Measurements from ENCODE around the gene AKR1C3. TPM values are rescaled to one million over a fixed set of nuclear protein-coding genes. Genes with fewer than 3 reads are reported as not detected.

AKR1C3 gene
- total and polyA plus RNA-seq, 2 of the 4 experiments (the other 2 are of a cell fraction) = 0.18 to 0.51 TPM

- in situ Hi-C loops (cut with MboI; ENCODE audit: low sequenced_read_pairs) (no loop called here), intact Hi-C loops (cut with micrococcal nuclease) (no loop called here), dilution Hi-C loops (cut with HindIII; ENCODE audit: low sequenced_read_pairs, unreplicated experiment) (no loop called here)
- no peaks in the 10 kb centered on the region for H3K36me3 ChIP-seq (ENCODE audit: control insufficient read depth, insufficient read depth, low read length)
- H3K18ac ChIP-seq (ENCODE audit: low read depth, low read length) = no peak overlapping the region
- ChIA-PET CTCF (no interaction called here), POLR2A (ENCODE audit: unreplicated experiment) (no interaction called here)
- H3K4me2 ChIP-seq (ENCODE audit: low read depth, low read length) = no peak overlapping the region
- H3K27ac ChIP-seq (ENCODE audit: insufficient read depth, low read length) = no peak overlapping the region
- no peak overlapping the region for H2BK5ac ChIP-seq (ENCODE audit: low read depth, low read length, poor library complexity, severe bottlenecking)
- DNase-seq (no peak), ATAC-seq (ENCODE audit: low read depth) (no peak)
- no peak overlapping the region for H3K9ac ChIP-seq (ENCODE audit: low read depth, low read length)
- no peaks in the 10 kb centered on the region for H4K20me1 ChIP-seq (ENCODE audit: insufficient read depth, low read length)
- H4K5ac ChIP-seq (ENCODE audit: low read depth, low read length) = no peak overlapping the region
- no peaks in the 10 kb centered on the region for H3K9me1 ChIP-seq (ENCODE audit: insufficient read depth, low read length)
- H3K27me3 ChIP-seq (ENCODE audit: control insufficient read depth, insufficient read depth, low read length) = no peaks in the 10 kb centered on the region
- H2BK20ac ChIP-seq (ENCODE audit: low read depth, low read length) = no peak overlapping the region
- no peaks in the 10 kb centered on the region for H3K4me1 ChIP-seq (ENCODE audit: control insufficient read depth, insufficient read depth, low read length)
- no CpG with 5 or more reads among the region's 4 CpGs for WGBS, 2 experiments (ENCODE audit: extremely low coverage in 2 of 2, insufficient read length in 1 of 2)
- H4K8ac ChIP-seq (ENCODE audit: low read depth in 2 of 2, low read length in 2 of 2) = no peak overlapping the region
- no peak overlapping the region for H3K56ac ChIP-seq (ENCODE audit: extremely low read depth, insufficient read depth, low read length)
- H3K79me1 ChIP-seq (ENCODE audit: low read depth in 1 of 2, low read length in 2 of 2) = no peaks in the 10 kb centered on the region
- BruUV-seq (replicated peaks) = no TSS peak
- no peak overlapping the region for H2BK15ac ChIP-seq (ENCODE audit: low read depth, low read length)
- no peaks in the 10 kb centered on the region for H3K9me3 ChIP-seq (ENCODE audit: control insufficient read depth, insufficient read depth, low read length)
- H2AK5ac ChIP-seq (ENCODE audit: low read depth, low read length) = no peak overlapping the region
- H3K14ac ChIP-seq (replicated peaks; ENCODE audit: low read depth, low read length) = no peak overlapping the region
- H2AK9ac ChIP-seq (replicated peaks; ENCODE audit: low read depth, low read length, poor library complexity) = no peak overlapping the region
- no peak overlapping the region for H2BK120ac ChIP-seq (ENCODE audit: low read depth, low read length)
- H3K4ac ChIP-seq (ENCODE audit: low read depth, low read length) = no peak overlapping the region
- TF ChIP-seq USF2 (IDR thresholded peaks at IDR 0.05; ENCODE audit: low read depth, low read length) (no peak), RAD21 (IDR thresholded peaks at IDR 0.05; ENCODE audit: low read length) (no peak), CHD1 (IDR thresholded peaks at IDR 0.05; ENCODE audit: low read depth, low read length) (no peak), SMC3 (IDR thresholded peaks at IDR 0.05; ENCODE audit: low read depth, low read length) (no peak), MAFK (IDR thresholded peaks at IDR 0.05; ENCODE audit: low read depth, low read length) (no peak), CTCF (conservative IDR thresholded peaks at IDR 0.05; ENCODE audit: low read depth, low read length) (no peak), BHLHE40 (IDR thresholded peaks at IDR 0.05; ENCODE audit: low read depth, low read length) (no peak), CEBPB (IDR thresholded peaks at IDR 0.05; ENCODE audit: low read depth, low read length) (no peak), RCOR1 (IDR thresholded peaks at IDR 0.05; ENCODE audit: insufficient replicate concordance, low read length) (no peak)
- no peak overlapping the region for H2AFZ ChIP-seq (replicated peaks; ENCODE audit: low read length, poor library complexity)
- no peak overlapping the region for H3K23ac ChIP-seq (ENCODE audit: low read depth, low read length)
- H4K91ac ChIP-seq (ENCODE audit: insufficient read depth, low read depth, low read length) = no peak overlapping the region
- H3K4me3 ChIP-seq (ENCODE audit: insufficient read depth, low read depth, low read length) = no peak overlapping the region
Observed at GRCh38 chr10:5078547-5079180, 15.6 kb upstream of the AKR1C3 start.
